Measurements from ENCODE around the gene IFTAP. TPM values are rescaled to one million over a fixed set of nuclear protein-coding genes. Genes with fewer than 3 reads are reported as not detected.

IFTAP gene
- total and polyA plus RNA-seq, 10 of the 15 experiments (the other 5 are each of a cell fraction or from before 2014, with no cell fraction given) = 0.32 to 1.0 (median 0.63) TPM; not detected in 2

GRCh38 chr11:36688132-36688531 is 93.8 kb downstream of the IFTAP start (continued):
- TF ChIP-seq ZBTB11 (CRISPR knock-in tag; IDR thresholded peaks at IDR 0.05) (no peak), ZBTB40 (IDR thresholded peaks at IDR 0.05; ENCODE audit: borderline replicate concordance) (no peak), CEBPB (IDR thresholded peaks at IDR 0.05; ENCODE audit: borderline replicate concordance in 1 of 2, low read depth in 2 of 2, low read length in 2 of 2) (no peak), NR2C1 (IDR thresholded peaks at IDR 0.05) (no peak), NFYB (IDR thresholded peaks at IDR 0.05; ENCODE audit: insufficient read depth, low read depth, low read length) (no peak)
